Measurements from ENCODE around the gene ZBTB7A. TPM values are rescaled to one million over a fixed set of nuclear protein-coding genes. Genes with fewer than 3 reads are reported as not detected.

The ZBTB7A gene
- total and polyA plus RNA-seq, 2 donors (not counting 1 experiment from before 2014, with no cell fraction given): 4.9 to 17.7 TPM

DNA sequence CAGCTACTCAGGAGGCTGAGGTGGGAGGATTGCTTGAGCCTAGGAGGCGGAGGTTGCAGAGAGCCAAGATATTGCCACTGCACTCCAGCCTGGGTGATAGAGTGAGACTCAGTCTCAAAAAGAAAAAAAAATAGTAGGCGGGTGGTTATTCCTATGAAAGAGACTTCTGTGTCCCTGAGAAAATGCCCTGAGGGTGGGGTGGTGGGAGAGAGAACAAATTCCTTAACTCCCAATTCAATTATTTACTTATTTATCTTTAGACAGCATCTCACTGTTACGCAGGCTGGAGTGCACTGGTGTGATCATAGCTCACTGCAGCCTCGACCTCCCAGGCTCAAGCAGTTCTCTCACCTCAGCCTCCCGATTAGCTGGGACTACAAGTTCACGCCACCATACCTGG lies 71.1 kb downstream of the ZBTB7A start:
- no peak overlapping the region for H3K9ac ChIP-seq (ENCODE audit: insufficient read depth, low read length)
- no peaks in the 10 kb centered on the region for H3K27me3 ChIP-seq (ENCODE audit: control insufficient read depth, insufficient read depth, low read length)
- no peaks in the 10 kb centered on the region for H3K9me3 ChIP-seq (ENCODE audit: control insufficient read depth, insufficient read depth, low read depth, low read length)
- H2AFZ ChIP-seq (ENCODE audit: low read length): no peak overlapping the region
- H3K79me2 ChIP-seq (ENCODE audit: control insufficient read depth, insufficient read depth, low read length): no peaks in the 10 kb centered on the region
- no peaks in the 10 kb centered on the region for H4K20me1 ChIP-seq (ENCODE audit: control insufficient read depth, extremely low read depth, insufficient read depth, low read length)
- no peak overlapping the region for H3K27ac ChIP-seq (ENCODE audit: insufficient read depth, low read length)
- H3K36me3 ChIP-seq (ENCODE audit: control insufficient read depth, insufficient read depth, low read length): no peaks in the 10 kb centered on the region
- H3K4me1 ChIP-seq (ENCODE audit: control insufficient read depth, extremely low read depth, insufficient read depth, low read length): no peaks in the 10 kb centered on the region
- no peak for DNase-seq (ENCODE audit: low read depth in 2 of 2)
- no peak overlapping the region for H3K4me3 ChIP-seq (replicated peaks in 1 of 4; ENCODE audit: control extremely low read depth in 1 of 4, insufficient read depth in 1 of 4, low read depth in 3 of 4, low read length in 4 of 4)
- TF ChIP-seq, protein P1, sequence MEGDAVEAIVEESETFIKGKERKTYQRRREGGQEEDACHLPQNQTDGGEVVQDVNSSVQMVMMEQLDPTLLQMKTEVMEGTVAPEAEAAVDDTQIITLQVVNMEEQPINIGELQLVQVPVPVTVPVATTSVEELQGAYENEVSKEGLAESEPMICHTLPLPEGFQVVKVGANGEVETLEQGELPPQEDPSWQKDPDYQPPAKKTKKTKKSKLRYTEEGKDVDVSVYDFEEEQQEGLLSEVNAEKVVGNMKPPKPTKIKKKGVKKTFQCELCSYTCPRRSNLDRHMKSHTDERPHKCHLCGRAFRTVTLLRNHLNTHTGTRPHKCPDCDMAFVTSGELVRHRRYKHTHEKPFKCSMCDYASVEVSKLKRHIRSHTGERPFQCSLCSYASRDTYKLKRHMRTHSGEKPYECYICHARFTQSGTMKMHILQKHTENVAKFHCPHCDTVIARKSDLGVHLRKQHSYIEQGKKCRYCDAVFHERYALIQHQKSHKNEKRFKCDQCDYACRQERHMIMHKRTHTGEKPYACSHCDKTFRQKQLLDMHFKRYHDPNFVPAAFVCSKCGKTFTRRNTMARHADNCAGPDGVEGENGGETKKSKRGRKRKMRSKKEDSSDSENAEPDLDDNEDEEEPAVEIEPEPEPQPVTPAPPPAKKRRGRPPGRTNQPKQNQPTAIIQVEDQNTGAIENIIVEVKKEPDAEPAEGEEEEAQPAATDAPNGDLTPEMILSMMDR (conservative IDR thresholded peaks at IDR 0.05 in 1 of 2, IDR thresholded peaks at IDR 0.05 in 1 of 2; ENCODE audit: low read depth in 1 of 2, low read length in 2 of 2): no peak
- no peak for TF ChIP-seq EZH2 (IDR thresholded peaks at IDR 0.05; ENCODE audit: low read length, missing control alignments)
- no peak overlapping the region for H3K4me2 ChIP-seq (ENCODE audit: extremely low read depth, insufficient read depth, low read length)

Other genes with a start within 250 kb of the ZBTB7A start
- gene ZFR2, start 197.9 kb downstream of the ZBTB7A start, total RNA-seq: not detected in 2 replicates
- gene ZFR2, start 197.9 kb downstream of the ZBTB7A start, polyA plus RNA-seq: not detected in 2 replicates
- not detected in 2 replicates for gene ATCAY, start 186.2 kb downstream of the ZBTB7A start, total RNA-seq
- gene ATCAY, start 186.2 kb downstream of the ZBTB7A start, polyA plus RNA-seq: 0.01 and 0.05 TPM in 2 replicates
- not detected in 2 replicates for gene NMRK2, start 133.8 kb downstream of the ZBTB7A start, total RNA-seq
- not detected in 2 replicates for gene NMRK2, start 133.8 kb downstream of the ZBTB7A start, polyA plus RNA-seq
- gene DAPK3, start 95.8 kb downstream of the ZBTB7A start, total RNA-seq: 113 and 114 TPM in 2 replicates
- 68.0 and 69.8 TPM in 2 replicates for gene DAPK3, start 95.8 kb downstream of the ZBTB7A start, polyA plus RNA-seq
- 2,646 and 3,813 TPM in 2 replicates for gene EEF2, start 81.4 kb downstream of the ZBTB7A start, total RNA-seq
- 976 and 986 TPM in 2 replicates for gene EEF2, start 81.4 kb downstream of the ZBTB7A start, polyA plus RNA-seq
- 12.1 and 14.9 TPM in 2 replicates for gene PIAS4, start 59.2 kb downstream of the ZBTB7A start, total RNA-seq
- gene PIAS4, start 59.2 kb downstream of the ZBTB7A start, polyA plus RNA-seq: 6.6 and 7.3 TPM in 2 replicates
- 159 and 177 TPM in 2 replicates for gene MAP2K2, start 57.2 kb upstream of the ZBTB7A start, total RNA-seq
- 61.6 and 100 TPM in 2 replicates for gene MAP2K2, start 57.2 kb upstream of the ZBTB7A start, polyA plus RNA-seq
- gene CREB3L3, start 86.7 kb upstream of the ZBTB7A start, total RNA-seq: 0.17 TPM in 1 of 2 replicates, not detected in the other
- not detected in 2 replicates for gene CREB3L3, start 86.7 kb upstream of the ZBTB7A start, polyA plus RNA-seq
- gene SIRT6, start 115.7 kb upstream of the ZBTB7A start, total RNA-seq: 9.2 and 10.0 TPM in 2 replicates
- gene SIRT6, start 115.7 kb upstream of the ZBTB7A start, polyA plus RNA-seq: 8.8 and 11.0 TPM in 2 replicates
- 2.3 and 2.6 TPM in 2 replicates for gene ANKRD24, start 115.8 kb upstream of the ZBTB7A start, total RNA-seq
- gene ANKRD24, start 115.8 kb upstream of the ZBTB7A start, polyA plus RNA-seq: 0.09 and 0.14 TPM in 2 replicates
- gene EBI3, start 162.6 kb upstream of the ZBTB7A start, total RNA-seq: not detected in 2 replicates
- gene EBI3, start 162.6 kb upstream of the ZBTB7A start, polyA plus RNA-seq: 0.05 and 0.14 TPM in 2 replicates
- 12.6 and 14.7 TPM in 2 replicates for gene YJU2, start 180.2 kb upstream of the ZBTB7A start, total RNA-seq
- gene YJU2, start 180.2 kb upstream of the ZBTB7A start, polyA plus RNA-seq: 10.7 and 16.3 TPM in 2 replicates
- gene SHD, start 212.4 kb upstream of the ZBTB7A start, total RNA-seq: not detected in 2 replicates
- gene SHD, start 212.4 kb upstream of the ZBTB7A start, polyA plus RNA-seq: not detected in 2 replicates
- gene TMIGD2, start 235.5 kb upstream of the ZBTB7A start, total RNA-seq: not detected in 2 replicates
- not detected in 2 replicates for gene TMIGD2, start 235.5 kb upstream of the ZBTB7A start, polyA plus RNA-seq
- 8.7 and 10.1 TPM in 2 replicates for gene FSD1, start 237.7 kb upstream of the ZBTB7A start, total RNA-seq
- 4.6 and 7.1 TPM in 2 replicates for gene FSD1, start 237.7 kb upstream of the ZBTB7A start, polyA plus RNA-seq

All from fibroblast of lung (primary cell).